ENCODE measurements around the gene SPINK9.

The SPINK9 gene

GRCh38 chr5:148368299-148368698, 32.9 kb downstream of the SPINK9 start:
- DNase-seq (ENCODE audit: low spot score): no peak

- DNase-seq (ENCODE audit: low spot score): no peak
Measured at GRCh38 chr5:148372166-148372725, 36.9 kb downstream of the SPINK9 start.

DNA sequence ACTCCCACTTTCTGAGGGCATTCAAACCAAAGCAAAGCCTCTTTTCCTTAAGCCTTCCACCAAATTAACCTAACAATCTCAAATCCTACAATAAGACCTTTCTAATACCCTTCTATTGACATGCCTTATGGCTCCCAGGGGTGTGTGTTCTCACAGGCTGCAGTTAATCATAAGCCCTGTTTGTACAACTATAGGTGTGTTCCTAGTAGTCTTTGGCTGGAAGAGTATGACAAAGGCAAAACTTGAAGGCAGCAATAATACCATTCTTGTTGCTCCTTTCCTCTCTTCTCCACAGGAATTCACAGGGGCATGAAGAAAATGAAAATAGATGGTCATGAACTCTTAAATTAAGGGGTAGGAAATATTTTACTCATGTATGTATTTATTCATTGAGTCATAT, 37.5 kb downstream of the SPINK9 start:
- DNase-seq (ENCODE audit: low spot score): no peak

DNA sequence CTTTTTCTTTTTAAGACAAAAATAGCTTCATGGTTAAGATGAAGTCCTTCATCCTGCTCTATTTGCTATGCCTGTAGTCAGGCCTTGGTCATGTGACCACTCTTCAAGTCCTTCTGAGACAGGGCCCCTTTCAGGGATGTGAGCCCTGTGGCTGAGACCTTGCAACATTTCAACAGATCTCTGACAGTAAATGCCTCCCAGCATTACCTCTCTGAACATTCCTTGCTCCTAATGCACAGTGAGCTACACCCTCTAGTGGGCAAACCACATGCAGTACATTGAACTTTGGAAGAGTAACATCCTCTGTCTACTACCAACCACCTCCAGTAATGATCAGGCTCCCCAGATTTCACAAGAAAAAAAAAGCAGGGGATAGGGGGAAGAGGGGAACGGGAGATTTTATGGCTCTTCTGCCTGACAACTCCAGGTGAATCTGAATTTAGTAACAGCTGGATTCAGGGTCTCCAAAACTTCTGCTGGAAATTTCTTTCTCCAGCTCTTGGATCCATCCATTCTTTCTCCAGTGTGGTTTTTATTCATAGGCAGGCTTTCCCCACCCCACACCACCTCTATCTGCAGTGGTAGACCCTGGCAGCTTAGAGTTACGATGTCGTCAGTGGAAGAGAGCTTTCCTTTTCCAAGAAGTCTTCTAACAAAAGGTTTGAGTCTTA, 39.5 kb downstream of the SPINK9 start:
- DNase-seq (ENCODE audit: low spot score): peak; percentile 65

DNA sequence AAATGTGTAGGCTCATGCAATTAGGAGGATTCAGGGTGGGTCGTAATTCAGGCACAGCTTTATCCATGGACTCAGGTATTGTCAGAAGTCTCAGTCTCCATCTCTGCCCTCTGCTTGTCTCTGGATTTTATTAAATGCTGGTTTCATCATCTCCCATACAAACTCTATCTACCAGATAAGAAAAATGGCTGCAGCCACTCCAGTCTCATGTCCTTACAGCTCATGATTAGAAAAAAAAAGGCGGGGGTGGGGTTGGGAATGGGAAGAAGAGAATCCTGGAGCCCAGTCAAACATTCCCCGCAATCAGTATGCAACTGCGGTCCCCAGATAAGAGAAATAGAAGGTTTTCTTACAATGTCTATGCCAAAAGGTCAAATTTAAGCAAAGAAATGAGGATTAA, 40.8 kb downstream of the SPINK9 start:
- DNase-seq (ENCODE audit: low spot score): no peak

GRCh38 chr5:148378670-148379069, 43.3 kb downstream of the SPINK9 start:
- no peak for DNase-seq (ENCODE audit: low spot score)

- no peak for DNase-seq (ENCODE audit: low spot score)
Measured at GRCh38 chr5:148379340-148379739, 44.0 kb downstream of the SPINK9 start.

GRCh38 chr5:148381906-148382305, 46.5 kb downstream of the SPINK9 start:
- no peak for DNase-seq (ENCODE audit: low spot score)

GRCh38 chr5:148382961-148383360, 47.6 kb downstream of the SPINK9 start:
- DNase-seq (ENCODE audit: low spot score): no peak

DNA sequence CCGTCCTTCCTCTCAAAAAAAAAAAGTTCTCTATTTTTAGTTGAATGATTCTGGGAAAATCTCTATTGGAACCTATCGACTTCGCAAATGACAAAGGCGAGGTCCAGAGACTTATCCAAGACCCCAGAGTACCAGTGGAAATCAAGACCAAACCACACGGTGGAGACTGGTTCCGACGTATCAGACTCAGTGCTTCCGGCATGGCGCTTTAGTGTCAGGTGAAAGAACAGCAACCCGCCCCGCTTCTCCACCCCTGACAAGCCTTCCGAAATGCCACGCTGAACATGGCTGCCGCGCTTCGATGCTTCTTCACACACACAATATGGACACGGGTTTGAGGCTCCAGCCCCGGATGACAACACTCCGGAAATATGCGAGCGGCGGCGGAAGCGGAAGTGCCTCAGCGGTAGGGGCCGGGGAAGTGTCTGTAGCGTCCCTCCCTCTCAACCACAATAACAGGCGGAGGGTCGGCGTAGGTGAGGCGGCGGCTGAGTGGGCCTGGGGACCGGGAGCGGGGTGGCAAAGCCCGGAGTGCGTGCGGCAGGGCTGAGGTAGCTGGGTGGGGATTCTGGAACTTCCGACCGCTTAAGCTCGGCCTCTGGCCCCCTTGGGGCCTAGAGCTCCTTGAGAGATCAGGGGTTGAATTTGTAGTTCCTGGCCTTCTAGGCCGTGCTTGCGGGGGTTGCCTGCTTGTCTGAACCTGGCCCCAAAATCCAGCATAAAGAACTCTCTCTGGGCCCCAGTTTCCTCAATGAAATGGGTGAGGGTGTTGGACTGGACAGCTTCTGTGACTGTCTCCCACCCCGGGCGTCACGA, 48.4 kb downstream of the SPINK9 start, which contains the start of gene FBXO38:
Gene FBXO38 (plus strand): TSS at position 395 of the 816 bp plus-strand sequence. CDS start 10,819 bp downstream, outside the sequence.
- DNase-seq (ENCODE audit: low spot score): peak; percentile 91

DNA sequence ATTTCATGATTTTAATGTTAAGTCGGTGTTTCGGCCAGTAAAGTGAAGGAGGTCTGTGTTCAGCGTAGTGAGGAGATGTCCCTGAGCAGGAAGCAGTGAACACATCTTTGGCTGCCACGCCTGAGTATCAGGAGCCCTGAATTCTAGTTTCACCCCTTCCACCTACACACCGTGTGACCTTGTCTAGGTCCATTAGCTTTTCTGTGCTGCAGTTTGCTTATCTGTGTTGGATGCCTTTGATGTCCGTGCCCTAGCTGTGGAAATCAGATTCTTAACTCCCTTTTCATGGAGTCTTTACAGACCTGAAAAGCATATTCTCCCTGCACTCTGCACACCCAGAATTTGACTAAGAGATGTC, 49.0 kb downstream of the SPINK9 start:
- DNase-seq (ENCODE audit: low spot score): no peak

DNA sequence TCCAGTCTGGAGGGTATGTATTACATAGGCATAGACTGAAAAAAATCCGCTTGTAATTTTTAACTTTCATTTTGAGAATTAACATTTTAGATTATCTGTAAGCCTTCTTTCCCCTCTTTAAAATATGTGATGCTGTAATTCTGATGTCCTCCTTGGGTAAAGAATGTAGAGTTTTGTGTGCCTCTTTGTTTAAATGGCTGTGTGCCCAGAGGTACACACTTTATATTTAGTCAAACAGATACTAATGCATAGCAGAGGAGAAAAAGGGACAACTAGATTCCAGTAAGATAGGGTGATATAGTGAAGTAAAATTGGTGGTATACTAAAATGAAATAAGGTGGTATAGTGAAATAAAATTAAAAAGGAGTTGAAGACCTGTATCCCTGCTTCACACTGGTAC, 49.7 kb downstream of the SPINK9 start:
- no peak for DNase-seq (ENCODE audit: low spot score)

GRCh38 chr5:148386041-148386440, 50.7 kb downstream of the SPINK9 start:
- DNase-seq (ENCODE audit: low spot score): no peak

DNA sequence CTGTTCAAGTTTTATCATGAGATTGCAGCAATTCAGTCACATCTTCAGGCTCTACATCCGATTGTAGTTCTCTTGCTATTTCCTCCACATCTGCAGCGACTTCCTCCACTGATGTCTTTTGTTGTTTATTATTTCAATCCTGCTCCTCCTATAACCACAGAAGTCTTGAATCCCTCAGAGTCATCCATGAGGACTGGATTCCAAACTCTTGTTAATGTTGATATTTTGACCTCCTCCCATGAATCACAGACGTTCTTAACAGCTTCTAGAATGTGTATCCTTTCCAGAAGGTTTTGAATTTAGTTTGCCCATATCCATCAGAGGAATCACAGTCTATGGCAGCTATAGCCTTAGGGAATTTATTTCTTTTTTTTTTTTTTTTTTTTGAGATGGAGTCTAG, 52.0 kb downstream of the SPINK9 start:
- no peak for DNase-seq (ENCODE audit: low spot score)

- DNase-seq (ENCODE audit: low spot score): no peak
Measured at GRCh38 chr5:148388696-148389095, 53.3 kb downstream of the SPINK9 start.

Measured in AG08396 (cell line).